HG02840 (cell line): ENCODE data around the gene AVL9.
"Not testable (repeated sequence)": the region's sequence is repeated elsewhere in the genome, so short reads cannot be mapped to it uniquely, and the experiment has no call there.

Source experiments
- ATAC-seq: cut with Tn5 transposase; IDR thresholded peaks from one replicate; pipeline ENCODE4 v1.9.1; 2021; ENCODE audit warnings: mild to moderate bottlenecking, moderate library complexity, moderate number of reproducible peaks; ENCODE audit not compliant: unreplicated experiment, low FRiP score

Gene AVL9

GRCh38 chr7:32494946-32495297 lies 367 bp upstream of the AVL9 start:
- ATAC-seq, result peak; percentile 11

GRCh38 chr7:32496052-32496813 lies 944 bp downstream of the AVL9 start:
- ATAC-seq, result no peak

- not testable (repeated sequence) for ATAC-seq
Measured at GRCh38 chr7:32499755-32500154, 4.5 kb downstream of the AVL9 start.

GRCh38 chr7:32500216-32500615 lies 4.9 kb downstream of the AVL9 start:
- ATAC-seq, result not testable (repeated sequence)

- ATAC-seq, result peak; percentile 63
Measured at GRCh38 chr7:32500922-32501341, 5.6 kb downstream of the AVL9 start.

- no peak for ATAC-seq
Measured at GRCh38 chr7:32501522-32501921, 6.2 kb downstream of the AVL9 start.

GRCh38 chr7:32502728-32503127 lies 7.4 kb downstream of the AVL9 start:
- no peak for ATAC-seq

- no peak for ATAC-seq
Measured at GRCh38 chr7:32506266-32507054, 11.2 kb downstream of the AVL9 start.

GRCh38 chr7:32507414-32507813 lies 12.1 kb downstream of the AVL9 start:
- no peak for ATAC-seq

GRCh38 chr7:32511791-32512190 lies 16.5 kb downstream of the AVL9 start:
- no peak for ATAC-seq

GRCh38 chr7:32513210-32513609 lies 17.9 kb downstream of the AVL9 start:
- no peak for ATAC-seq

- peak; percentile 82 for ATAC-seq
Measured at GRCh38 chr7:32515890-32516550, 20.7 kb downstream of the AVL9 start.

GRCh38 chr7:32516551-32517100 lies 21.3 kb downstream of the AVL9 start:
- ATAC-seq, result no peak

GRCh38 chr7:32518534-32519140 lies 23.3 kb downstream of the AVL9 start:
- no peak for ATAC-seq

GRCh38 chr7:32519763-32520162 lies 24.5 kb downstream of the AVL9 start:
- ATAC-seq, result no peak

- no peak for ATAC-seq
Measured at GRCh38 chr7:32522746-32523530, 27.6 kb downstream of the AVL9 start.

- no peak for ATAC-seq
Measured at GRCh38 chr7:32524631-32525030, 29.3 kb downstream of the AVL9 start.

GRCh38 chr7:32525839-32526238 lies 30.6 kb downstream of the AVL9 start:
- no peak for ATAC-seq

- ATAC-seq, result no peak
Measured at GRCh38 chr7:32531402-32531801, 36.1 kb downstream of the AVL9 start.

GRCh38 chr7:32532086-32532485 lies 36.8 kb downstream of the AVL9 start:
- no peak for ATAC-seq
